NCI-H1694 (cell line): ENCODE results near the gene PRKCA.

ENCODE experiments used
- DNase-seq: peaks from one replicate; lab custom pipeline; 2025; lab: John Stamatoyannopoulos, UW

The PRKCA gene

DNA sequence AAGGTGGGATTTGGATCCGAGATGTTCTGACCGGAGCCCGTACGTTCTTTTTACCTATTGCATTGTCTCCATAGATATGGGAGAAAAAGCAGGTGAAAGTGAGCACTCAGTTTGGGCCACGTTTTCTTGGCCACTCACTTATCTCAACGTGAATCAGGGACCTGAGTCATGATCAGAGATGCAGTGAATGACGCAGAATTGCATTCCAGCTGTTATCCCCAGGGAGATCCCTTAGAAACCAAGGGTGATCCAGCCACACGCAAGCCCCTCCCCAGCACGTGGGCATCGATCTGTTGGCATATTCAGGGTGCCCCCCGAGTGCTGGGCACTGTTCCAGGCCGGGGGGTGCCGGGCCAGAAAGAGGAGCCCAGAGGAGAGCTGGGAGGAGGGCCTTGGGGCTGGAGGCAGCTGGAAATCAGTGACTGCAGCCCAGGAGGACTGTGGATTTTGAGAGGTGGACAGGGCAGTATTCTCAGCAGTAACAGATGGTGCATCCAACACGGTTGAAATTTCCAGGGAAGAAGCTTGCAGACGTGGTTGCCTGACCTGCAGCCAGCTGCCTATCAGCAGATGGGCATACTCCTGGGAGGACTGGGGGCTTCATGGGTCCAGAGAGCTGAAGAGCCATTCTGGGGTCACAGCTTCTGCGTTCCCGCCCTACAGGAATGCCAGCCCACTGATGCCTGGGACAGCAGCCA is 445.3 kb downstream of the PRKCA start:
- no peak for DNase-seq

DNA sequence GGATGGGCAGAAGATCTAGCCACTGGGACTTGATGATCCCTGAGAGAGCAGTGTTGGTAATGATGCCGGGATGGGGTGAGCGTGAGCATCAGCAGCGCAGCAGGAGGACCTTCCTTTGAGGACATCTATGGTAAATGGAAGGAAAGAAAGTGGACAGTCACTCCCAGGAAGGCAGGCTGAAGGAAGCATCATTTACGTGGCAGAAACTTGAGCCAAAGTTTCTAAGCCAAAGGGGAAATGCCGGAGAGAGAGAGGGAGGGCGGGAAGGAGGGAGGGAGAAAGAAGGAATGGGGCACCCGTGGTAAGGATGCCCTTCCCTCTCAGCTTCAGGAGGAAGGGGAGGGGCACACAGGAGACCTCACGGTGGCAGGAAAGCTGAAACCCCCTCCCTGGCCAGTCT is 446.2 kb downstream of the PRKCA start:
- DNase-seq: no peak

DNA sequence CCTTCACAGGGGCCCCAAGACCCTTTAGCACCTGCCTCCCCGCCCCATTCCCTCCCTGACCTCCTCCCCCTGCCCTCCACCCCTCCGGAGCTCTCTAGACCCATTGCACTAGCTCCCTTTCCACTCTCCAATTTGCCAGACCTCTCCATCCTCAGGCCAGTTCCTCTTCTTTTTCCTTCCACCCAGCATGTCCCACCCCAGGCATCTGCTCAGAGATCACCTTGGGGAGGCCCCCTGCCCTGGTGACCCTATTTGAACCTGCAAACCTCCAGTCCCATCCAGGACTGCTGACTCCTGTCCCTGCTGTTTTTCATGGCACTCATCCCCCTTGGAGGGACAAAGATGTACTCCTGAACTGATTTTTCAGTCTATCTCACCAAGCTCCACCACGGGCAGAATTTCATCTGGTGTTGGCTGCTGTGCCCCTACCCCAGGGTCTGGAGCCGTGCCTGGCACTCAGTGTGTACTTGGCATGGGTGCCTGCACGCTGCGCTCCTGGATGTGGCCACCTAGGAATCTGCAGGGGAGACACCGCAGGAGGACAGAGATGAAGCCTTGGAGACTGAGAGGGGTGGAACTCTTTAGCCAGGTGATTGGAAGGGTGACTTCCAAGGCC is 446.9 kb downstream of the PRKCA start:
- no peak for DNase-seq

- DNase-seq: no peak
These were observed 447.7 kb downstream of the PRKCA start for GRCh38 chr17:66750116-66750515.

- no peak for DNase-seq
These were observed 448.5 kb downstream of the PRKCA start for GRCh38 chr17:66750781-66751543.

DNA sequence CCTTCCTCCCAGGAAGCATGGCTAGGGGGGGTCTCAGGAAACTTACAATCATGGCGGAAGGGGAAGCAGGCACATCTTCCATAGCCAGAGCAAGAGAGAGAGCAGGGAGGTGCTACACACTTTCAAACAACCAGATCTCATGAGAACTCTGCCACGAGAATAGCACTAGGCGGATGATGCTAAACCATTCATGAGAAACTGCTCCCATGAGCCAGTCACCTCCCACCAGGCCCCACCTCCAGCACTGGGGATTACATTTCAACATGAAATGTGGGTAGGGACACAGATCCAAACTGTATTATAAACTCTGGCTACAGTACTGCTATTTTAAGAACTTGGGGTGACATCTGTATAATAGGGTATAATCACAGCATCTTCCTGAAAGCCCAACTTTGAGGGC is 449.4 kb downstream of the PRKCA start:
- no peak for DNase-seq

DNA sequence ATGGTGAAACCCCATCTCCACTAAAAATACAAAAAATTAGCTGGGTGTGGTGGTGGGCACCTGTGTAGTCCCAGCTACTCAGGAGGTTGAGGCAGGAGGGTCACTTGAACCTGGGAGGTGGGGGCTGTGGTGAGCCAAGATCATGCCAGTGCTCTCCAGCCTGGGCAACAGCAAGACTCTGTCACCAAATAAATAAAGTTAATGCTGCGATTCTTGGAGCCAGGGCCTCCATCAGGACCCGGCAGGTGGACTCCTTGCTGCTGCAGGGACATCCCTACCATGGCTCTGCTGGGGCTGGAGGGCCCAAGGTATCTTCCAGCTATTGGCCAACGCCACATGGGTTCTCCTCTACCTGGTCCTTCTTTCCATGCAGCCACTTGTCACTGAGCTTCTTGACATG is 450.0 kb downstream of the PRKCA start:
- no peak for DNase-seq

DNA sequence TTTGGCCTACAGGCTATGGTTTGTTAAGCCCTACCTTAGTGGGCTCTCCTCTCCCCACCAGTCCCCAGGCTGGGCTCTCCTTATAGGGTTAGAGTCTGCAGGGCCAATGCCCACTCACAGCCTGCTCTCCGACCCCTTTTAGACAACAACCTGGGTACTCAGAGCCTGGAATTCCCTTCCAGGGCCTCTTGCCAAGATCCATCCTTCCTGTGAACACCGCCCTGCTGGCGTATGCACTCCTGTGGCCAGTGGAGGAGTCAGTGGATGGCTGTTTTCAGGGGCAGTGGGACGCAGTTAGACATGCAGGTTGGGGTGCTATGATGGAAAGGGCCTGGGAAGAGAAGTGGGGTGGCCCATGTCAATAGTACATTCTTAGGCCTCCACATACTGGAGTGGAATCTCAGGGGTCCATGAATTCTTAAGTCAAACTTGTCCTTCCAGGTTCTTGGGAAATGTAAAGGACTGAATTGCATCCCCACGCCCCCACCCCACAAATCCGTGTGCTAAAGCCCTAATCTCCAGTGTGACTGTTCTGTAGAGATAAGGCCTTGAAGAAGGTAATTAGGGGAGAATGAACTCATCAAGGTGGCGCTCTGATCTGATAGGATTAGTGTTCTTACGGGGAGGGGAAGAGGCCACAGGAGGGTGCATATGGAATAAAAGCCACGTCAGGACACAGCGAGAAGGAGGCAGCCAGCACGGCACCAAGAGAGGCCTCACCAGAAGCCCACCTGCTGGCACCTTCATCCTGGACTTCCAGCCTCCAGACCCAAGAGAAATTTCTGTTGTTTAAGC is 450.9 kb downstream of the PRKCA start:
- DNase-seq: no peak

DNA sequence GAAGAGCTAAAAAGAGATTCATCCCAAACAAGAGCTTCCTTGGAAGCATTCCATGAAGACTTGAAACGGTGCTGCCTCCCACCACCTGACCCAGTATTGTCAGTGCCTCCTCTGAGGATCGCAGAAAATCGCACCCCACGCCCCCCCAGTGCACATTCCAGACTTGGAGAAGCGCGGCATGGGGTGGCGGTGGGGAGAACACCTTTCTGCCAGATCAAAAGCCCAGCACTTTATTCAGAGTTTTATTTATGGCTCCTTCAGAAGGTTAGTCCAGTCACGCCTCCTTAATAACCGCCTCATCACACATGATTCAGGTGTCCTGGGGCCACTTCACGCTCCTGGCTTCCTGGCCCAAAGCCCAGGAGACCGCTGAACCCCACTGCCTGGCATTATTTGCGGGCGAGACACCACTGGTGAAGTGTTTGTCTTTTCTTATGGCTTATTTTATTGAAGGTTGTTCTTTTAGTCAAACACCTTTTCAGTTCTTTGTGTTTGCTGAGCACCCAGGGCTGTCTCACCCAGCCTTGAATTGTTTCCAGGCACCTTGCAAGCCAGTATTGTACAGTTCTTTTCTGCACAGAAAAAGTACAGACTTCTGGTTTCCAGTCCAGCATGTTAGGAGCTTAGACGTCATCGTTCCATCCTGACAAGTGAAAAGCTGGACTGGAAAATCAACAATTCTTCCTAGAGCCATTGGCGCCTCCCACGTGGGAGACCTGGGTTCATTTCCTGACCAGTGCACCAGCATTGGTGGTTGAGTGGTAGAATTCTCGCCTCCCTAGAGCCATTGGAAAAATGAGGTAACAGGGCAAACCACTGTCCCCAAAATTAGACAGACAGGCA is 452.9 kb downstream of the PRKCA start:
- DNase-seq: no peak

GRCh38 chr17:66755944-66756290 is 453.5 kb downstream of the PRKCA start:
- DNase-seq: no peak

DNA sequence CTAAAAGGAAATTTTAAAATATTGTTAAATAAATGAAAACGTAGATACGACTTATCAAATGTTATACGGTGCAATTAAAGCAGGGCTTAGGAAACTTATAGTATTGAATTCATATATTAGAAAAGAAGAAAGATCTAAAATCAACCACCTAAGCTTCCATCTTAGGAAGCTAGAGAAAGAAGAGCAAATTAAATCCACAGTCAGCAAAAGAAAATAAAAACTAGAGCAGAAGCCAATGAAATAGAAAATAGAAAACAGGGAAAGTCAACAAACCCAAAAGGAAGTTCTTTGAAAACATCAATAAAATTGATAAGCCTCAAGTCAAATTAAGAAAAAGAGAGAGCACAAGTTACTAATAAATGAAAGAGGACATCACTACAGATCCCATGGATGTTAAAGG is 457.9 kb downstream of the PRKCA start:
- no peak for DNase-seq

- DNase-seq: no peak
These were observed 459.9 kb downstream of the PRKCA start for GRCh38 chr17:66762276-66762675.

- DNase-seq: no peak
These were observed 460.6 kb downstream of the PRKCA start for GRCh38 chr17:66763056-66763455.

DNA sequence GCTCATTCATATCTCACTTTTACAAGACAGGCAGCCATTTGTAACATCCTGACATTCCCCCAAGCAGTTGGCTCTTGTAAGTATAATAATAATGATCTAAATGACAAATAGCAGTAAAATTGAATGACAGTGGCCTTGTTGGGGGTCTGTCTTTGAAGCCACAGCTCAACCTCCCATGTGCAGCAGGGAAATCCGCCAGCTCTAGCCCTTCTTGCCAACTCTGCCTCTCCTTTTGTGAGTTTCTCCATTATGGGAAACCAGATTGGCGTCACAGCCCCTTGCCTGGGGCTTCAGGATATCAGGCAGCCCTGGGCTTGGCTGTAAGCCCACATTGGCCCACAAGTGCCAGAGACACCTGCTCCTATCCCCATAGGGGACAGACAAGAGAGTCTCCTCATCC is 462.1 kb downstream of the PRKCA start:
- no peak for DNase-seq

GRCh38 chr17:66767154-66767933 is 464.9 kb downstream of the PRKCA start:
- DNase-seq: no peak

DNA sequence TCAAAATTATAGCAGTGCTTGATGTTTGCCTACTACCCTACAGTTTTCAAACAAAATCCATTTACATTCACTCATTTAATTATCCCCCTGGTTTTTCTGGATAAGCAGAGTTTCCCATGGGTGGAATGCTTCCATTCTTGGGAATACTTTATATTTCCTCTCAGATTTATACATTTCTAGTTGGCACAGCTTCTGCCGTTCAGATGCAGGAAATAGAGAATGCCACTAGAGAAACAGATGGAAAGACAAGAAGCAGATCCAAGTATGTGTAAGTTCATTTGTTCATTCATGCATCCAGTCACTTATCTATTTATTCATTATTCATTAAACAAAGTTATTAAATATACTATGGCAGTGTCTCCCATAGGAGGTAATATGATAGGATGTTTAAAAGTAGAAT is 467.5 kb downstream of the PRKCA start:
- no peak for DNase-seq

GRCh38 chr17:66772148-66772812 is 469.9 kb downstream of the PRKCA start:
- no peak for DNase-seq

DNA sequence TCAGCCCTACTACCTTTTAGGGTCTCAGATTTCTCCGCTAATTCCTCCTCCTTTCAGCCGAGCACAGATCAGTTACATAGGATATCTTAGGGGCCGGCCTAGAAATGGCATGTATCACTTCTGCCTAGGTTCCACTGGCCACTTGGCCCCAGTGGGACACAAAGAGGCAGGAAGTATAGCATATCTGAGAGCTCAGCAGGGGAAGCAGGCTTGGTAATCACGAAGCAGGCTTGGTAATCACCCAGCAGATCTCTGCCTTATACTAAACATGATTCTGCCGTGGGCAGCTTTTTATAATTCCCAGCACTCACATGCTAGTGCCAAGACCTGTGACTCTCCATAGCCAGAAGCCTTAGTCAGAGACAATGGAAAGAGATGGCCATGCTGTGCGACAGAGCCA is 472.9 kb downstream of the PRKCA start:
- no peak for DNase-seq

GRCh38 chr17:66775881-66776400 is 473.5 kb downstream of the PRKCA start:
- DNase-seq: no peak
